ENCODE measurements around the gene ACYP2.
"Not testable (repeated sequence)": the region's sequence is repeated elsewhere in the genome, so short reads cannot be mapped to it uniquely, and the experiment has no call there.

Gene ACYP2

DNA sequence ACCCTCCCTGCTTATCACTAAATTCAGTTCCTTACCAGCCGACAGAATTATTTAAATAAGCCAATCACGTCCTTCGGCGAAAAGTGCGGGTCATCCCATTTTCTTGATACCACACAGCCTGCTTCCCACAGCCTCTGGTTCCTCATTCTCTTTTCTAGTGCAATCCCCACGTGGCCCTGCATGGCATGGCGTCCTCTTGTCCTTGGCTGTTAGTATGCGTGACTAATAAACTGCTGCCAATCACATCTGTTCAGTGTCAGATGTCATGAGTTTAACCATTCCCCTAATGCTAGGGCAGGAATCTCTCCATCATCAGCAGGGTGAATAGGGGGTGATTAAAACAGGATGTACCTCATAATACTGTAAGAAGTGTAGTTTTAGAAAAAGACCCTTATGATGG, 203.4 kb downstream of the ACYP2 start:
- no peak for DNase-seq (ENCODE audit: low read depth, low spot score)

DNA sequence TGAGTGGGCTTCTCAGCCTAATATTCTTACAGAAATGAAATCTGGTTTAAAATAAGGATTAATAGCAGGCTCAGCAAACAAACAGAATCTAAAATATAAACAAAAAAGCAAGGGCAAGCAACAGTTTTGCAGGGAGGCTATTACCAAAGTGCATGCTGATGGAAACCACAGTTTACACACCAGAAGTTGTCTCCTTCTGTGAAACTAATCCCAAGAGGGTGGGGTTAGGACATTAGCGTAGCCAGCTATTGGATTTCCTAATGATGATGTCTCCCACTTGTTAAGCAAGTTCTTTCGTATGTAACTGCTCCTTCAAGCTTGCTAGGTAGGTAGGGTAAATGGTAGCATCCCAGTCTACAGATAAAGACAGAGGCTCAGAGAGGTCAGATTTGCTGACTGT, 205.6 kb downstream of the ACYP2 start:
- no peak for DNase-seq (ENCODE audit: low read depth, low spot score)

DNA sequence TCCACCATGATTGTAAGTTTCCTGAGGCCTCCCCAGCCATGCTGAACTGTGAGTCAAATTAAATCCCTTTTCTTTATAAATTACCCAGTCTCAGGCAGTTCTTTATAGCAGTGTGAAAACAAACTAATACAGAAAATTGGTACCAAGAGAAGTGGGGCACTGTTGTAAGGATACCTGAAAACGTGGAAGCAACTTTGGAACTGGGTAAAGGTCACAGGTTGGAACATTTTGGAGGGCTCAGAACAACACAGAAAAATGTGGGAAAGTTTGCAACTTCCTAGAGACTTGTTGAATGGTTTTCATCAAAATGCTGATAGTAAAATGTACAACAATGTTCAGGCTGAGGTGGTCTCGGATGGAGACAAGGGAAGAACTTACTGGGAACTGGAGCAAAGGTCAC, 209.1 kb downstream of the ACYP2 start:
- not testable (repeated sequence) for DNase-seq (ENCODE audit: low read depth, low spot score)

DNA sequence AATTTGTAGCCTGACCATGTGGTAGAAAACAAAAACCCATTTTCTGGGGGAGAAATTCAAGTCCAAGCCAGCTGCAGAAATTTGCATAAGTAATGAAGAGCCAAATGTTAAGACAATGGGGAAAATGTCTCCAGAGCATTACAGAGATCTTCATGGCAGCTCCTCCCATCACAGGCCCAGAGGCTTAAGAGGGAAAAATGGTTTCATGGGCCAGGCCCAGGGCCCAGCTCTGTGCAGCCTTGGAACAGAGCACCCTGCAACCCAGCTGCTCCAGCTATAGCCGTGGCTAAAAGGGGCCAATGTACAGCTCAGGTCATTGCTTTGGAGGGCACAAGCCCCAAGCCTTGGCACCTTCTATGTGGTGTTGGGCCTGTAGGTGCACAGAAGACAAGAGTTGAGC, 209.7 kb downstream of the ACYP2 start:
- DNase-seq (ENCODE audit: low read depth, low spot score), result no peak

DNA sequence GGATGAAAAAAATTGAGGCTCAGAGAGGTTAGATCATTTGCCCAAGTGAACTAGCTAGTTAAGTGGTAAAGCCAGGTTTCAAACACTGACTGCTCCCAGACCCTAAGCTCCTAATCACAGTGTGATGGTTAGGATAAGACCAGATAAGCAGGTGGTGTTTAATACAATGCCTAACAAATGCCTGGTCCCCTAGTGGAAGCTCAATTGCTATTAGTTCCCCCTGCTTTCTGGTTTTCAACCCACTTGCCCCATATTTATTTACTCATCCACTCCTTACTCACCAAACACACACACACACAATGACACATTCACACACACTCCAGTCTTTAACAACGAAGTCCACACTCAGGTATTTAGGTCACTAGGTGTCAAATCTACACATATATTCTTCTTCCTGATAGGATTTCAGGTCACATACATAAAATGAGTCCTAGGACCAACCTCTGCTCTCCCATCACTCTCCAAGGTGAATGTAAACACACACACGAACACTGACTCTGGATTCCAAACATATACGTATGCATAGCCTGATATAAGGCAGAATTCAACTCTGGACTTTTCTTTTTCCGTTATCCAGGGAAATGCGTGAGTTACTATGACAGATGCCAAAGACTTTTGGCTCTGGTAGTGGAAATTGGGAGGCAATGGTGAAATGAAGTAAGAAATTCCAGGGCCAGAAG, 214.2 kb downstream of the ACYP2 start:
- DNase-seq (ENCODE audit: low read depth, low spot score), result no peak

DNA sequence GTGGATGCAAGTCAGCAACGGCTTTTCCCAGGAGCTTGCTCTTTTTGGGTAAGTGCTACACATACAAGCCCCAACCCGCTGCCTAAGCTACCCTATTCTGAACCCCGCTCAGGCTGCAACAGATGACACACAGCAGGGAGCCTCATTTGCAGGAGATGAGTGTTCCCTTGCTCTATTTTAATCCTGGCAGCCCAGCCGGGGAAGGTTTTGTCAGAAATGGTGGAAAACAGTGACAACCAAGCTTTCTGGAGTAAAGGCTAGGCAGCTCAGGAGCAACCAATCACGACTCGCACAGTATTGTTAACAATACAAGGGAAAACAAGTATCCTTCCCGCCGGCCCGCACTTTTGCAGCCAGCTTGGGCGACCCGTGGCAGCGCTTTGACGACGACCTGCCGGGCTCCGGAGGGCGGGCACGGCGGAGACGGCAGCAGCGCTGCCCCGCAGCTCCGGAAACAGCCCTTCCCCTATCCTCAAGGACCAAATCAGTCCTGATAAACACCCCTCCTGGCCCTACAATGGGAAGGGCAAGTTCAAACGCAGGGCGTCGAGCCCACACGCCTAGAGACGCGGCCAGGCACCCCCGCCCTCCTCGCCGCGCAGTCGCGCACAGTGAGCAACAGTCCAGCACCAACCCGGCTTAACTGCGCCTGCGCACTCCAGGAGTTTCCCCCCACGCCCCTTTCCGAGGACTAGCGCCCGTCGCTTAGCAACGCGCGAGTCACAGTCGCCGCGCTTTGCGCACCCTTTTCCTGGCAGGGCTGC, 214.9 kb downstream of the ACYP2 start:
- peak; percentile 98 for DNase-seq (ENCODE audit: low read depth, low spot score)

DNA sequence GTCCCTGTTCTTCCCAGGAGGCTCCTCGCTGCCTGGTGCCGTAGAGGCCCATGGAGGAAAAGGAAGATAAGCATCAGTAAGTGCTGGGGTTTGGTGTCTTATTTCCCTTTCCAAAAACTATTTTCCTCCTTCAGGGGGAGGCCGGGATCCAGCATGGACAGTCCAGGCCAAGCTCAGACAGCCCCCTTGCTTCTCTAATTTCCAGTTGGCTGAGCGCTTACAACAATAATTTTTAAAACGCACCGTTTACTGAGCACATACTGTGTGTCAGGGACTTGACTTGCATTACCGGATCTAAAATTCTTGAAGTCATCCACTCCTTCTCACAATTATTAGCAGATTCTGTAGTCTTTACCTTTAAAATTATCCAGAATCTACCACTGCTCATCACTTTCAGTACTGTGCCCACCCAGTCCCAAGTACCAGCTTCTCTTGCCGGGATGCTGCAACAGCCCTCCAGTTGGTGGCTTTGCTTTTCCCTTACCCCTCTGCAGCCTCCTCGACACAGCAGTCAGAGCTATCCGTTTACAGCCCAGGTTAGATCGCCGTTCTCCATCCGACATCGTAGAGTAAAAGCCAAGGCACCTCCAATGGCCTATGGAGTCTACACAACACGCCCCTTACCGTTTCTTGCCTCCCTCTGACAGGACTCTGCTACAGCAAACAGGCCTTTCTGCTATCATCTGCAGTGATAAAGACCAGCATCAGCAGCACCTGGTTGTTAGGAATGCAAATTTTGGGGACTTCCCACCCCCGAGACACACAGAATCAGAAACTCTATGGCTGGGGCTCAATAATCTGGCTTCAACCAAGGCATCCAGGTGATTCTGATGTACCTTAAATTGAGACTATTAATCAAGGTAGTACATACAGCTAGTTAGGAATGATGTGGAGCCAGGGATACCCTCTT, 215.8 kb downstream of the ACYP2 start:
- no peak for DNase-seq (ENCODE audit: low read depth, low spot score)

DNA sequence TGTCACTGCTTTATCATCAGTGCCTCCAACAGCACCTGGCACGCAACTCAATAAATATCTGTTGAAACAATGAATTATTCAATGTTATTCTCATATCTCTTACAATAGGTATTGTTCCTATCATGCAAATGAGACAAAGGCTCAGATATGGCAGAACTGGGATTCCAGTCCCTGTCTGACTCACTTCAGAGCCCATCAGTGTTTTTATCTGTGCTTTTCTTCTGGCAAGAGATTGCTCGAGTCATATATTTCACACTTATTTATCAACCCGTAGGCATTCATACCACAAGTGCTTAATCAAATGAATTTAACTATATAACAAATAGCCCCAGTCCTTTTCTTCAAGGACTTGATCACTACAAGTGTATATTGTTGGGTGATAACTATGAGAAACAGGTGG, 217.0 kb downstream of the ACYP2 start:
- no peak for DNase-seq (ENCODE audit: low read depth, low spot score)

DNA sequence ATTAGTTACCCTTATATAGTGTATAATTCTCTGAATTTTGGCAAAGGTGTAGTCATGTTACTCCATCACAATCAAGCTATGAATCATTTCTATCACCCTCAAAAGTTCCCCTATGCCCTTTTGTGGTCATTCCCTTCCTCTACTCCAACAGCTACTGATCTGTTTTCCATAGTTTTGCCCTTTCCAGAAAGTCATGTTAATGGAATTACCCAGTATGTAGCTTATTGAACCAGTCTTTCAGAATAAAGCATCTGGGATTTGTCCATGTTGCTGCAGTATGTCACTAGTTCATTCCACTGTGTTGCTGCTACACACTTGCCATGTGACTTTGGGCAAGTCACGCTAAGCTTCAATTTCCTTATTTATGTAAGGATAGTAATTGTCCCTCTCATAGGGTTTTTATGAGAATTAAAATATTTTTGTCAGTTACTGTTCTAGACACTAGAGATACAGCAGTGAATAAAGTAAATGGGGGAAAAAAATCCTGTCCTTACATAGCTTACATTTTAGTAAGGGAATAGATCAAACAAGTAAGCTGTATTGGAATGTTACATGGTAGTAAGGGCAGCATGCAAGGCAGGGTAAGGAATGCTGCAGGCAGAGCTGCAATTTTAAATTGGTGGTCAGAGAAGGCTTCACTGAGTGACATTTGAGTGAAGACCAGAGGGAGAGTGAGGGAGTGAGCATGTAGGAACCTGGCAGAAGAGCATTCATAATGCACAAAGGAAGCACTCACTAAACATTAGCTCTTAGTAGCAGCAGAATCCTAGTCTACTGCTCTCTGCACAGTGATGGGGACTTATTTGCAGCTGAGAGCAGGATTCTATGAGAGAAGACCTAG, 220.9 kb downstream of the ACYP2 start:
- DNase-seq (ENCODE audit: low read depth, low spot score), result peak; percentile 73

DNA sequence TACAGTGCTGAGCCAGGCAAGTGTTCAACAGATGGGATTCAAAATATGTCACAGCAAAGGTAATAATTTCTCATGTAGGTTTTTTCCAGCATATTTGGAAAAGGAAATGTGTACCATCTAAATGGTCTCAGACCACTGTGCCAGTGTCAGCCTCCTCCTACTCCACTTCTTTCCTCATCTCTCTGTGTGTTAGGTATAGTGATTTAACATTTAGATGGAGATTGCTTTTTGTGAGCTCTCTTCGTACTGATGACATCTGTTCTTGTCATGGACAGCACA, 221.5 kb downstream of the ACYP2 start:
- DNase-seq (ENCODE audit: low read depth, low spot score), result peak; percentile 11

DNA sequence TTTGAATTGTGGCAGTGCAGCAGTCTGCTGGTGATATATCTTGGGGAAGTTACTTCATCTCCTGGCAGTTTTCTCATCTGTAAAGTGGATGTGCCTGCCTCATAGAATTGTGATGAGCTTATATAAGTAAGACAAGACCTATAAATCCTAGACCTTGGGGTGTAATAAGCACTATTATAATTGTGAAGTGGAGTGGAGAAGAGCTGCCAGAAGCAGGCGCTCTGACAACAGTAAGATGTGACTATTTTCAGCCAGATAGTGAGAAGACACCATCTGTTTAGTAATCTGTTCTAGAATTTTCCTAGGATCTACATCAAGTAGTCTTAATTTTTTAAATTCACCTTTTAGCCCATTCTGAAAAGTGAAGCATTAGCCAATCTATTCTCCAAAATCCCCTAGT, 226.2 kb downstream of the ACYP2 start:
- no peak for DNase-seq (ENCODE audit: low read depth, low spot score)

DNA sequence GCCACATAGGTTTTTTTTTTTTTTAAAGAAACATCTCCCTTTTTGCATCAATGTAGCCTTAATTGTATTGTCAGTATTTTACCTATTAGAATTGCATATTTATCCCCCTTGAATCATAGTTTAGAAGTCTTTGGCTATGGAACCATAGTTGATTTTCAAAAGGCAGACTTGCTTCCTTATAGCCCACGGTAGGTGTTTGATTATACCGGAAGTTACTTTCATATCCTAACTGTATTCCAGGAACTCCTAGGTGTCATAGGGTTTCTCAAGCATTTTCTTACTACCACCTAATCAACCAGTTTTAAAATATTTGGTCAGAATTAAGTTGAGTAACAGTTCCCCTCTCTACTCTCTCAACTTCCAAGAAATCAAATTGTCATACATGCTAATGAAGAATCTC, 227.2 kb downstream of the ACYP2 start:
- DNase-seq (ENCODE audit: low read depth, low spot score), result no peak

DNA sequence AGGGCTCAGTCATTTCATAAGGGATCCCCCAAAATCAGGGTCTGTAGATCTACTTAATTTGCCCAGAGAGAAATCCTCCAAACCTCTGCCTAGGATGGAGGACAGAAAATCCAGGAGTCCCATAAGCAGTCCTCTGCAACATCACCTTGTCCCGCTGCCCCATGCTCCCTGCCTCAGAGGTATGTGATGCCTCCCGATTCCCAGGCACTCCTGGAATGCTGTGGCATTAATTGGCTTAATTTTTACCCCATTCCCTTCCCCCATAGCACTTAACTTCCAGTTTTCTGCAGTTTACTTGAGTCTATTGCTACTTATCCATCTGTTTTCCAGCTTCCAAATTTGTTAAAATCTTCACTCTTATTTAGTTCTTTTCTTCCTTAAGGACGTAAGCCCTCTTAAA, 232.2 kb downstream of the ACYP2 start:
- DNase-seq (ENCODE audit: low read depth, low spot score), result no peak

DNA sequence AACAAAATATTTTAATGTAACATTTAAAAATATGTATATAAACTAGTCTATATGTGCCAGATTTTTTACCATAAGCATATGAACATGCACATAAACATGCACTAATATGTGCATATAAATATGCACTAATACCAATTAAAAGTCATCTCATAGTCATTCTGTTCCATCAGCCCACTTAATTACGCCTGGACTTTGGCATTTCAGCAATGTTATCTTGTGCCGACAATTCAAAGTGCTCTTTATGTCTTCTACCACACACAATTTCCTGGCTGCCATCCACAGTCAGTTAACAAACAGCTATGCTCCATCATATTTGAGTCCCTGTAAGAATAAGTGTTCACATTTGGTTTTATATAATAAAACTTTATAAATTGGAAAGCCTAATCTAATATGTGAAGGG, 233.2 kb downstream of the ACYP2 start:
- peak; percentile 89 for DNase-seq (ENCODE audit: low read depth, low spot score)

DNA sequence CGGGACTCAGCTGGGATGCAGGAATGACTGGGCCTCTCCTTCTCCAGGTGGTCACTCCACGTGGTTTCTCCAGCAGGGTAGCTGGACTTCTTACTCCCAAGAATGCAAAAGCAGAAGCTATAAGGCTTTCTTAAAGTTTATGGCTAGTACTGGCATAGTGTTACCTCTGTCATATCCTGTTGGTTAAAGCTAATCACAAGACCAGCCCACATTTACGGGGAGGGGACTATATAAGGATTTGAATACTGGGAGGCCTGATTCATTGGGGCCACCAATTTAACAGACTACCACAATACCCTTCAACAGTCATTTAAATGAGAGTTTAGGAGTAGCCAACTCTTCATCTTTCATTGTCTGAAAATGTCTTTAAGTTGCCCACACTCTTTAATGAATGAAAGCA, 235.0 kb downstream of the ACYP2 start:
- no peak for DNase-seq (ENCODE audit: low read depth, low spot score)

DNA sequence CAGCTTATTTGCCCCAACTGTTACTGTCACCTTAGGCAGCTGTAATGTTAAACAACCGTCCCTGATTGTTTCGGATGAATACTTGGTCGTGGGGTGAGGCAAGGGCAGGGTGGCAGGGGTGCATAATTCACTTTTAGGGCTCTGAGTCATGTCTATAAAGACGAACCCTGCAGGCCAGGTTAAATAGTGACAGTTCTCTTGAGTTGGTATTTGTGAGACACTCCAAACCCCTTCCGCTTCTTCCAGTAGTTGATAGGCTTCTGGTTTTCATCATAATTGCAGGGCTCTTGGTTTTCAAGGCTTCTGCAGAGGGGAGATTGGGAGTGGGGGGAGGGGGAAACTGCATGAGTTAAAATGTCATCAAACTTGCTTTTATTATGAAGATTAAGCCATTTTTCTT, 237.8 kb downstream of the ACYP2 start:
- no peak for DNase-seq (ENCODE audit: low read depth, low spot score)
